Measurements from ENCODE around the gene ABCC4. TPM values are rescaled to one million over a fixed set of nuclear protein-coding genes. Genes with fewer than 3 reads are reported as not detected.
"Not testable (repeated sequence)": the region's sequence is repeated elsewhere in the genome, so short reads cannot be mapped to it uniquely, and the experiment has no call there.

ABCC4 gene
- polyA plus RNA-seq, 2 donors: 0.55 to 1.4 TPM

DNA sequence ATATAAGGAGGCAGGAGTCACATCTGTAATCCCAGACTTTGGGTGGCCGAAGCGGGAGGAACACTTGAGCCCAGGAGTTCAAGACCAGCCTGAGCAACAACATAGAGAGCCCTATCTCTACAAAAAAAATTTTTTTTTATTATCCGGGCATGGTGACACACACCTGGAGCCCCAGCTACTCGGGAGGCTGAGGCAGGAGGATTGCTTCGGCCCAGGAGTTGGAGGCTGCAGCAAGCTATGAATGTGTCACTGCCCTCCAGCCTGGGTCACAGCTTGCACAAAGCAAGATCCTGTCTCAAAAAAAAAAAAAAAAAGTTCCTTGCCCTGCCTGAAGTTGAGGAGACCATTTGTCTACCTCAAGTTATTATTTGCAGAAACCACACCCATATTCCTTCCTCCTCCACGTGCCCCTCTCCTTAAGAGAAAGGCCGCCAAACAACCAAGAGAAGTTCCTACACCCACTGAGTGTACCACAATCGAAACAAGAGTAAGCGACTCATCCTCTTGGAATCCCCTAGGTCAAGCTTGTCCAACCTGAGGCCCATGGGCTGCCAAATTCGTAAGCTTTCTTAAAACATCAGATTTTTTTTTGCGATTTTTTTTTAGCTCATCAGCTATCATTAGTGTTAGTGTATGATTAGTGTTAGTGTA, 2.2 kb downstream of the ABCC4 start:
- Histone ChIP-seq H3K4me1 (ENCODE audit: control insufficient read depth in 2 of 2, insufficient read depth in 2 of 2, low read length in 1 of 2) (peaks cover 1 to 3% of the 10 kb centered on the region in 2 donors), H3K9me3 (ENCODE audit: control insufficient read depth in 2 of 2, insufficient read depth in 1 of 2, low read depth in 1 of 2, low read length in 1 of 2) (no peaks in the 10 kb centered on the region), H3K36me3 (ENCODE audit: control insufficient read depth in 2 of 2, insufficient read depth in 2 of 2, low read length in 1 of 2) (no peaks in the 10 kb centered on the region), H3K4me3 (ENCODE audit: low read depth in 1 of 2, low read length in 2 of 2) (no peak overlapping the region), H3K27ac (ENCODE audit: low read depth in 2 of 2, low read length in 1 of 2) (no peak overlapping the region), H3K27me3 (ENCODE audit: control insufficient read depth in 1 of 2, insufficient read depth in 2 of 2, low read length in 2 of 2) (no peaks in the 10 kb centered on the region)
- WGBS, 2 donors: 71 to 78% methylated on average over 11 of the region's 11 CpGs

DNA sequence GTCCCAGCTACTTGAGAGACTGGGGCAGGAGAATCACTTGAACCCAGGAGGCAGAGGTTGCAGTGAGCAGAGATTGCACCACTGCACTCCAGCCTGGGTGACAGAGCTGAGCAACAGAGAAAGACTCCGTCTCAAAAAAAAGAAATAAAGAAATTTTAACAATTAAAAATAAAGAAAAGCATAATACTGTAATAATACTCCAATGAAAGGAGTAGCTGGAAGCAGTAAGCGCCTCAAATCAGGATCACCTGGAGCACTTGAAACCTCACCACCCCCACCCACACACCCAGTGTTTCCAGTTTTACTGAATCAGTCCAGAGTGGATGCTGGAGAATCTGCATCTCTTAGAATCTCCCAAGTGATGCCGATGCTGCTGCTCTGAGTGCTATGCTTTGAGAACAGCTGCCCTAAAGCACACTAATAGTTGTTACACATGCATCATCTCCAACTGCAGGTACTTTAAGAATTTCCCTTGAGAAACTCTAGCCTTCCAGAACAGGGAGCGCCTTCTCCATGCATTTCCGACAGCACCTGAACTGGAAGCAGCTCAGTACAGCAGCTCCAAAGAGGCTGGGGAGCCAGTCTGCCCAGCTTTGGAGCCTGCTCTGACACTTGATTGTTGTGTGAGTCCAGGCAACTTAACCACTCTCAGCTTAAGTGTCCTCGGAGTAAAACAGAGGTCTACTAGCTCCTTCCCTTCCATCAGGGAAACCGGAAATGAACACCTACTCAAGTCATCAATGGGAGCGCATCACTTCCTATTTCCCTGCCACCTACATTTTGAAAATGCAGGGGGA, 2.9 kb downstream of the ABCC4 start:
- WGBS, 2 donors: 88 to 90% methylated on average over 8 of the region's 8 CpGs
- no peak overlapping the region for H3K4me3 ChIP-seq (ENCODE audit: low read depth in 1 of 2, low read length in 2 of 2)
- H3K36me3 ChIP-seq (ENCODE audit: control insufficient read depth in 2 of 2, insufficient read depth in 2 of 2, low read length in 1 of 2): no peaks in the 10 kb centered on the region
- no peaks in the 10 kb centered on the region for H3K9me3 ChIP-seq (ENCODE audit: control insufficient read depth in 2 of 2, insufficient read depth in 1 of 2, low read depth in 1 of 2, low read length in 1 of 2)
- peaks cover 1 to 3% of the 10 kb centered on the region in 2 donors for H3K4me1 ChIP-seq (ENCODE audit: control insufficient read depth in 2 of 2, insufficient read depth in 2 of 2, low read length in 1 of 2)
- H3K27ac ChIP-seq (ENCODE audit: low read depth in 2 of 2, low read length in 1 of 2): no peak overlapping the region
- H3K27me3 ChIP-seq (ENCODE audit: control insufficient read depth in 1 of 2, insufficient read depth in 2 of 2, low read length in 2 of 2): no peaks in the 10 kb centered on the region

DNA sequence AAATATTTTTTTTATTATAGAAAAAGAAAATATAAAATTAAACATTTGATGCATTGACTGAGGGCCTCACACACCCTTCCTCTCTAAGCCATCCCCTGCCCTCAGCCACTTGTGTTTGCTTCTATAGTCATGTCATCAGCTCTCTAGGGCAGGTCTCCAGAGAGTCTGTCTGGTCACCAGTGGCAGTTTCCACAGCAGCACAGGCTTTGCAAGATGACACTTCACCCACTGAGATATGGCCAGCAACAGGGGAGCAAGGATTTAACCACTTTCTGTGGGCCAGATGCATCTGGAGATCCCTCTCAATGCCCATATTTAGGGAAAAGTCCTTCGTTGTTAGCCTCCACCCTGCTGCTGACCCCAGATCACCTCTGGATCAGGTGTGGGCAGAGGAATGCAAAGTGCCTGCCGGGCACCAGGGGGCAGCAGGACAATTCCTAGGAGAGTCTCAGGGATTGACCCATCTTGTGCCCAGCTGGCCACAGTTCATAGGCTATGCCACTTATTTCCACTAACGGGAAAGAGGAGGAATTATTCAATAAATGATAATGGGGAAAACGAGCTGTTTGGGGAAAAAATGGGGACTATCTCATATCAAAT, 4.8 kb downstream of the ABCC4 start:
- Histone ChIP-seq H3K36me3 (ENCODE audit: control insufficient read depth in 2 of 2, insufficient read depth in 2 of 2, low read length in 1 of 2) (no peaks in the 10 kb centered on the region), H3K27ac (ENCODE audit: low read depth in 2 of 2, low read length in 1 of 2) (no peak overlapping the region)
- 38 to 53% methylated on average over 4 of the region's 4 CpGs for WGBS, 2 donors

DNA sequence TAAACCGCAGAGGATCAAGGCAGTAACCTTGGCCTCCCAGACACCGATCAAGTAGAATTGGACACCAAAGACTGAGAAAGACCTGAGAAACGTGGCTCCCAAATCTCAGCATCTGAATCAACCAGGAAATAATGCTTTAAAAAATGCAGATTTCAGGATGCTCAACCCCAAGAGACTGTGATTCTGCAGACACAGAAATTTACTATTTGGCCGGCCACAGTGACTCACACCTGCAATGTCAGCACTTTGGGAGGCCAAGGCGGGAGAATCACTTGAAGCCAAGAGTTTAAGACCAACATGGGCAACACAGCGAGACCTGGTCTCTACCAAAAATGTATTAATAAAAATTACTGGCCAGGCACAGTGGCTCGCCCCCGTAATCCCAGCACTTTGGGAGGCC, 6.2 kb downstream of the ABCC4 start:
- no peaks in the 10 kb centered on the region for H3K36me3 ChIP-seq (ENCODE audit: control insufficient read depth in 2 of 2, insufficient read depth in 2 of 2, low read length in 1 of 2)
- H3K4me1 ChIP-seq (ENCODE audit: control insufficient read depth in 2 of 2, insufficient read depth in 2 of 2, low read length in 1 of 2): peaks cover 0 to 1% of the 10 kb centered on the region in 2 donors
- no peak overlapping the region for H3K27ac ChIP-seq (ENCODE audit: low read depth in 2 of 2, low read length in 1 of 2)
- WGBS, 2 donors: 93 to 95% methylated on average over 8 of the region's 8 CpGs
- no peaks in the 10 kb centered on the region for H3K27me3 ChIP-seq (ENCODE audit: control insufficient read depth in 1 of 2, insufficient read depth in 2 of 2, low read length in 2 of 2)
- H3K4me3 ChIP-seq (ENCODE audit: low read depth in 1 of 2, low read length in 2 of 2): no peak overlapping the region
- peaks cover 0 to 2% of the 10 kb centered on the region in 2 donors for H3K9me3 ChIP-seq (ENCODE audit: control insufficient read depth in 2 of 2, insufficient read depth in 1 of 2, low read depth in 1 of 2, low read length in 1 of 2)

More for the DNA sequence above, 4.8 kb downstream of the ABCC4 start:
- Histone ChIP-seq H3K4me3 (ENCODE audit: low read depth in 1 of 2, low read length in 2 of 2) (no peak overlapping the region), H3K27me3 (ENCODE audit: control insufficient read depth in 1 of 2, insufficient read depth in 2 of 2, low read length in 2 of 2) (no peaks in the 10 kb centered on the region), H3K9me3 (ENCODE audit: control insufficient read depth in 2 of 2, insufficient read depth in 1 of 2, low read depth in 1 of 2, low read length in 1 of 2) (peaks cover 0 to 2% of the 10 kb centered on the region in 2 donors), H3K4me1 (ENCODE audit: control insufficient read depth in 2 of 2, insufficient read depth in 2 of 2, low read length in 1 of 2) (peaks cover 1 to 3% of the 10 kb centered on the region in 2 donors)

DNA sequence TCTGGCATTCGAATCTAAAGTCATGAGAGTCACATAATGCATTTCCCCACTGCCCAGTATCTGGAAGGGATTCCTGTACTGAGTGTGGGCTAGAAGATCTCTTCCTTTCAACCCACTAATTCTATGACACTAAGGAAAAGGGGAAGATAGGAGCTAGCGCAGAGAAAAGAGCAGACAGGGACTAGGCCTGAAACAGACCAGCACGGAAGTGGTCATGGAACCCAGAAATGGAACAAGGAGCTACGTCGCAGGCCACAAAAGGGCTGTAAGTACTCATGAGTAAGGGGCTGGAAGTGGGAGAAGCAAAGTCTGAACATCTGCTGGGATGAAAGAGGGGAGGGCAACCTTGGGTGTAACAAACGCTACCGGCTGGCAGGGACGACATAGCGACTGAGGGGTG, 8.6 kb downstream of the ABCC4 start:
- H3K27ac ChIP-seq (ENCODE audit: low read depth in 2 of 2, low read length in 1 of 2): no peak overlapping the region
- no peaks in the 10 kb centered on the region for H3K27me3 ChIP-seq (ENCODE audit: control insufficient read depth in 1 of 2, insufficient read depth in 2 of 2, low read length in 2 of 2)
- no peaks in the 10 kb centered on the region for H3K36me3 ChIP-seq (ENCODE audit: control insufficient read depth in 2 of 2, insufficient read depth in 2 of 2, low read length in 1 of 2)
- WGBS, 2 donors: 94 to 97% methylated on average over 9 of the region's 9 CpGs
- no peaks in the 10 kb centered on the region for H3K4me1 ChIP-seq (ENCODE audit: control insufficient read depth in 2 of 2, insufficient read depth in 2 of 2, low read length in 1 of 2)
- H3K4me3 ChIP-seq (ENCODE audit: low read depth in 1 of 2, low read length in 2 of 2): no peak overlapping the region
- peaks cover 0 to 2% of the 10 kb centered on the region in 2 donors for H3K9me3 ChIP-seq (ENCODE audit: control insufficient read depth in 2 of 2, insufficient read depth in 1 of 2, low read depth in 1 of 2, low read length in 1 of 2)

DNA sequence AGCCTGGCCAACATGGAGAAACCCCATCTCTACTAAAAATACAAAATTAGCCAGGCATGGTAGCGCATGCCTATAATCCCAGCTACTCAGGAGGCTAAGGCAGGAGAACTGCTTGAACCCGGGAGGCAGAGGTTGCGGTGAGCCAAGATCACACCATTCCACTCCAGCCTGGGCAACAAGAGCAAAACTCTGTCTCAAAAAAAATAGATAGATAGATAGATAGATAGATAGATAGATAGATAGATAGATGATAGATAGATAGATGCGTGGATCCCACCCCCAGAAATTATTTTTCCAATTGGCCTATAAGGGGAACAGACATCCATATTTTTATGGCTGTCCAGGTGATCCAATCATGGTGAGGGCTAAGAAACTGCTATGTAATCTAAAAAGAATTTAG, 11.3 kb downstream of the ABCC4 start:
- not testable (repeated sequence) for H3K4me1 ChIP-seq (ENCODE audit: control insufficient read depth in 2 of 2, insufficient read depth in 2 of 2, low read length in 1 of 2); H3K27ac ChIP-seq (ENCODE audit: low read depth in 2 of 2, low read length in 1 of 2); H3K27me3 ChIP-seq (ENCODE audit: control insufficient read depth in 1 of 2, insufficient read depth in 2 of 2, low read length in 2 of 2); H3K4me3 ChIP-seq (ENCODE audit: low read depth in 1 of 2, low read length in 2 of 2); H3K36me3 ChIP-seq (ENCODE audit: control insufficient read depth in 2 of 2, insufficient read depth in 2 of 2, low read length in 1 of 2); H3K9me3 ChIP-seq (ENCODE audit: control insufficient read depth in 2 of 2, insufficient read depth in 1 of 2, low read depth in 1 of 2, low read length in 1 of 2)
- 97 to 99% methylated on average over 4 of the region's 4 CpGs for WGBS, 2 donors

DNA sequence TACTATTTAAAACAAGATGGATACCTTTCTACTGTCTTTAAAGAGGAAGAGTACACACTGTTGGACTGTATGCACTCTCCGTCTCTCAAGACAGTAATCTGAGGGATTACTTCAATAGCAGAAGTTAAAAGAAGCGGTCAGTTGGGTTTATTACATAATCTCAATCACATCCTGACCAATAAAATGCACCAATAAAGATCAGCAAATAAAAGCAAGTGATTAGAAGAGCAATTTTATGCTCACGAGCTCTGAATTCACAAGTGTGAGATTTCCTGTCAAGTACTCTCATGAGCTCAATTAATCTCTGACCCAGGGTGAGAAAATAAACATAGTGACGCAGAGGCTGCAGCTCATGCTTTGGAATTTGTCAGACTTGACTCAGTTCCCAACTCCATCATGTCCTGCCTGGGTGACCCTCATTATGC, 12.2 kb downstream of the ABCC4 start:
- WGBS, 2 donors: 53% methylated on average over 4 of the region's 4 CpGs
- H3K27ac ChIP-seq (ENCODE audit: low read depth in 2 of 2, low read length in 1 of 2): no peak overlapping the region
- H3K36me3 ChIP-seq (ENCODE audit: control insufficient read depth in 2 of 2, insufficient read depth in 2 of 2, low read length in 1 of 2): no peaks in the 10 kb centered on the region
- H3K4me1 ChIP-seq (ENCODE audit: control insufficient read depth in 2 of 2, insufficient read depth in 2 of 2, low read length in 1 of 2): no peaks in the 10 kb centered on the region
- H3K9me3 ChIP-seq (ENCODE audit: control insufficient read depth in 2 of 2, insufficient read depth in 1 of 2, low read depth in 1 of 2, low read length in 1 of 2): peaks cover 0 to 2% of the 10 kb centered on the region in 2 donors
- no peaks in the 10 kb centered on the region for H3K27me3 ChIP-seq (ENCODE audit: control insufficient read depth in 1 of 2, insufficient read depth in 2 of 2, low read length in 2 of 2)
- no peak overlapping the region for H3K4me3 ChIP-seq (ENCODE audit: low read depth in 1 of 2, low read length in 2 of 2)

DNA sequence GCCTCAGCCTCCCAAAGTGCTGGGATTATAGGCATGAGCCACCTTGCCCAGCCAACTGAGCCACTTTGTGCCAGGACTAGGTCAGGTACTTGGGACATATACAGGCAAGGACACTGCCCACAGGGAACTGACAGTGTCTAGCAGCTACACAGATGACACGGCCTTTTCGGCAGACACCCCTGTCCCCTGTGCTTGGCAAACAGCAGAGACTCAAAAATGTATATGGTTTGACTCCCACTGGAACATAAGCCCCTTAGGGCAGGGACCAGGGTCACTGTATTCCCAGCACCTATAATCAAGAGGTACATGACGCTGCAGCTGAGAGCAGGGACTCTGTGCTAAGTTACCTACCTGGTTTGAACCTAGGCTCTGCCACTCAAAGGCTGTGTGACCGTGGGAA, 16.8 kb downstream of the ABCC4 start:
- Histone ChIP-seq H3K4me3 (ENCODE audit: low read depth in 1 of 2, low read length in 2 of 2) (no peak overlapping the region), H3K9me3 (ENCODE audit: control insufficient read depth in 2 of 2, insufficient read depth in 1 of 2, low read depth in 1 of 2, low read length in 1 of 2) (no peaks in the 10 kb centered on the region), H3K27me3 (ENCODE audit: control insufficient read depth in 1 of 2, insufficient read depth in 2 of 2, low read length in 2 of 2) (no peaks in the 10 kb centered on the region), H3K36me3 (ENCODE audit: control insufficient read depth in 2 of 2, insufficient read depth in 2 of 2, low read length in 1 of 2) (no peaks in the 10 kb centered on the region), H3K27ac (ENCODE audit: low read depth in 2 of 2, low read length in 1 of 2) (no peak overlapping the region), H3K4me1 (ENCODE audit: control insufficient read depth in 2 of 2, insufficient read depth in 2 of 2, low read length in 1 of 2) (no peaks in the 10 kb centered on the region)
- 95 to 98% methylated on average over 4 of the region's 4 CpGs for WGBS, 2 donors

DNA sequence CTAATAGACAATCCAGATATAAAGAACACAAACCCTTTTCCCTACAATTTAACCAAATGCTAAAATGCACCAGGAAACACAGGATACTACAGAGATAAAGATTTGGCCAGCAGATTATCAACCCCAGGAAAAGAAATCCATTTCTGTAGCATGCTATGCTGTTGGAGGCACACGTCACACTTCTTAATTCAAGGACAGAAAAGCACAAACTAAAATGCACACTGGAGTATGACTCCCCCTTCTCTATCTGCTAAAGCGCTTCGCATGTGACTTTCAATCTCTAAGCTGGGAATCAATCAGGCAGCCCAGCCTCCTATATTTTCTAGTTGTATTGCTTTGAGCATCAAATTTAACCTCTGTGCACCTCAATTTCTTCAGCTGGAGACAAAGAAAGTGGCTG, 22.2 kb downstream of the ABCC4 start:
- H3K9me3 ChIP-seq (ENCODE audit: control insufficient read depth in 2 of 2, insufficient read depth in 1 of 2, low read depth in 1 of 2, low read length in 1 of 2): no peaks in the 10 kb centered on the region

More for the DNA sequence above, 22.2 kb downstream of the ABCC4 start:
- Histone ChIP-seq H3K27me3 (ENCODE audit: control insufficient read depth in 1 of 2, insufficient read depth in 2 of 2, low read length in 2 of 2) (no peaks in the 10 kb centered on the region), H3K36me3 (ENCODE audit: control insufficient read depth in 2 of 2, insufficient read depth in 2 of 2, low read length in 1 of 2) (no peaks in the 10 kb centered on the region), H3K27ac (ENCODE audit: low read depth in 2 of 2, low read length in 1 of 2) (no peak overlapping the region), H3K4me3 (ENCODE audit: low read depth in 1 of 2, low read length in 2 of 2) (no peak overlapping the region), H3K4me1 (ENCODE audit: control insufficient read depth in 2 of 2, insufficient read depth in 2 of 2, low read length in 1 of 2) (no peaks in the 10 kb centered on the region)
- 87 to 98% methylated on average over 3 of the region's 3 CpGs for WGBS, 2 donors

Measured in esophagus (tissue), 2 donors.